ENCODE data around the gene CASP9.
"Not testable (repeated sequence)": the region's sequence is repeated elsewhere in the genome, so short reads cannot be mapped to it uniquely, and the experiment has no call there.

CASP9 gene

GRCh38 chr1:15525050-15526020, 1.3 kb upstream of the CASP9 start:
- DNase-seq (ENCODE audit: low read depth) = no peak

- DNase-seq (ENCODE audit: low read depth) = peak; percentile 98
These were observed 451 bp upstream of the CASP9 start for GRCh38 chr1:15524283-15525049.

GRCh38 chr1:15523104-15524020, 653 bp downstream of the CASP9 start:
- DNase-seq (ENCODE audit: low read depth) = no peak

- DNase-seq (ENCODE audit: low read depth) = no peak
These were observed 1.5 kb downstream of the CASP9 start for GRCh38 chr1:15522551-15522950.

- not testable (repeated sequence) for DNase-seq (ENCODE audit: low read depth)
These were observed 2.7 kb downstream of the CASP9 start for GRCh38 chr1:15521206-15521906.

- DNase-seq (ENCODE audit: low read depth) = no peak
These were observed 4.4 kb downstream of the CASP9 start for GRCh38 chr1:15519625-15520024.

- DNase-seq (ENCODE audit: low read depth) = no peak
These were observed 8.9 kb downstream of the CASP9 start for GRCh38 chr1:15515022-15515663.

GRCh38 chr1:15514557-15514956, 9.5 kb downstream of the CASP9 start:
- not testable (repeated sequence) for DNase-seq (ENCODE audit: low read depth)

GRCh38 chr1:15513919-15514318, 10.1 kb downstream of the CASP9 start:
- no peak for DNase-seq (ENCODE audit: low read depth)

GRCh38 chr1:15513192-15513591, 10.8 kb downstream of the CASP9 start:
- no peak for DNase-seq (ENCODE audit: low read depth)

GRCh38 chr1:15510611-15511405, 13.2 kb downstream of the CASP9 start:
- DNase-seq (ENCODE audit: low read depth) = no peak

GRCh38 chr1:15509586-15509985, 14.4 kb downstream of the CASP9 start:
- no peak for DNase-seq (ENCODE audit: low read depth)

GRCh38 chr1:15508700-15509487, 15.1 kb downstream of the CASP9 start:
- DNase-seq (ENCODE audit: low read depth) = no peak

- no peak for DNase-seq (ENCODE audit: low read depth)
These were observed 16.7 kb downstream of the CASP9 start for GRCh38 chr1:15507278-15507677.

GRCh38 chr1:15506831-15507230, 17.2 kb downstream of the CASP9 start:
- DNase-seq (ENCODE audit: low read depth) = no peak

GRCh38 chr1:15504436-15504835, 19.6 kb downstream of the CASP9 start:
- no peak for DNase-seq (ENCODE audit: low read depth)

GRCh38 chr1:15501208-15502032, 22.6 kb downstream of the CASP9 start:
- DNase-seq (ENCODE audit: low read depth) = no peak

All from stimulated activated CD8-positive, alpha-beta memory T cell treated with anti-CD3 and anti-CD28 coated beads, Interleukin-15, amount 100 ng/mL, for 24 hours (primary cell).